Skeletal muscle satellite cell (primary cell): ENCODE data around the gene CPNE9.
A peak's percentile ranks its signal among the peaks of the same experiment; 100 is the strongest.

Experiments
- H3K27me3 ChIP-seq: 2 replicates; pipeline ENCODE4 v1.7.0; 2013; ENCODE audit warnings: low read length; ENCODE audit not compliant: control insufficient read depth, insufficient read depth
- H3K36me3 ChIP-seq: 2 replicates; pipeline ENCODE4 v1.7.0; 2013; ENCODE audit warnings: mild to moderate bottlenecking, control low read depth, low read length; ENCODE audit not compliant: insufficient read depth
- H3K4me1 ChIP-seq: 2 replicates; pipeline ENCODE4 v1.7.0; 2013; ENCODE audit warnings: low read length; ENCODE audit not compliant: control insufficient read depth, insufficient read depth
- H3K4me2 ChIP-seq: 2 replicates; pipeline ENCODE4 v1.7.0; 2013; ENCODE audit warnings: mild to moderate bottlenecking, low read length
- H3K4me3 ChIP-seq: 2 replicates; pipeline ENCODE4 v1.7.0; 2013; ENCODE audit warnings: low read length
- H3K9ac ChIP-seq: 2 replicates; pipeline ENCODE4 v1.7.0; 2013; ENCODE audit warnings: mild to moderate bottlenecking, low read depth, low read length, moderate library complexity
- H3K9me3 ChIP-seq: replicated peaks from 2 replicates; pipeline ENCODE4 v1.7.0; 2013; ENCODE audit warnings: mild to moderate bottlenecking, control low read depth, low read length

CPNE9 gene

DNA sequence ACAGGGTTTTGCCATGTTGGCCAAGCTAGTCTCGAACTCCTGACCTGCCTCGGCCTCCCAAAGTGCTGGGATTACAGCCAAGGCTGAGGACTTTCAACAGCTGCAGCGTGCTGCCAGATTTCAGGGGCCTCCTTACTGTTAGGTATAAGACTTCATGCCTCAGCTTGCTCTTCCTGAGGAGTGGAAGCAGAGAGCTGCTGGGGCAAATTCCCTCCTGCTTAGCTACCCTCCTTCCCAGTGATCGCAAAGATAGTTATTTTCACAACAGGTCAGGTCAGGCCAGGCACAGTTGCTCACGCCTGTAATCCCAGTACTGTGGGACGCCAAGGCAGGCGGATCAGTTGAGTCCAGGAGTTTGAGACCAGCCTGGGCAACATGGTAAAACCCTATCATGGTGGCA, 2.6 kb upstream of the CPNE9 start:
- peaks cover 15% of the 10 kb centered on the region for H3K27me3 ChIP-seq
- H3K9ac ChIP-seq, result no peak overlapping the region
- H3K4me3 ChIP-seq, result no peak overlapping the region
- no peak overlapping the region for H3K4me2 ChIP-seq
- no peaks in the 10 kb centered on the region for H3K9me3 ChIP-seq
- H3K36me3 ChIP-seq, result peaks cover 18% of the 10 kb centered on the region
- peaks cover 11% of the 10 kb centered on the region for H3K4me1 ChIP-seq

DNA sequence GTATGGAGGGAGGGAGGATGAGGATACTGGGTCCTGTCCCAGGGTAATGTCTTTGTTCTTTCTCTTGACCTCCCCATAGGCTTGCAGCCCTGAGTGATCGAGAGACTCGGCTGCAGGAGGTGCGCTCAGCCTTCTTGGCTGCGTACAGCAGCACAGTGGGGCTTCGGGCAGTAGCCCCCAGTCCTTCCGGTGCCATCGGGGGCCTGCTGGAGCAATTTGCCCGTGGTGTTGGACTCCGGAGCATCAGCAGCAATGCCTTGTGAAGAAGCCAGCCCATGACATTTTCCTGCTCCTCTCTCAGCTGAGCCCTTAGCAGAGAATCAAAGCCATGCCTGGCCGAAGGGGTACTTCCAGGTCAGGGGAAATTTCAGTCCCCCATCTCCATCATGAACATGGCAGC, 1.9 kb upstream of the CPNE9 start:
- H3K4me2 ChIP-seq, result no peak overlapping the region
- no peak overlapping the region for H3K4me3 ChIP-seq
- peaks cover 15% of the 10 kb centered on the region for H3K36me3 ChIP-seq
- H3K4me1 ChIP-seq, result peaks cover 11% of the 10 kb centered on the region
- H3K9me3 ChIP-seq, result no peaks in the 10 kb centered on the region
- H3K27me3 ChIP-seq, result peaks cover 22% of the 10 kb centered on the region
- H3K9ac ChIP-seq, result no peak overlapping the region

DNA sequence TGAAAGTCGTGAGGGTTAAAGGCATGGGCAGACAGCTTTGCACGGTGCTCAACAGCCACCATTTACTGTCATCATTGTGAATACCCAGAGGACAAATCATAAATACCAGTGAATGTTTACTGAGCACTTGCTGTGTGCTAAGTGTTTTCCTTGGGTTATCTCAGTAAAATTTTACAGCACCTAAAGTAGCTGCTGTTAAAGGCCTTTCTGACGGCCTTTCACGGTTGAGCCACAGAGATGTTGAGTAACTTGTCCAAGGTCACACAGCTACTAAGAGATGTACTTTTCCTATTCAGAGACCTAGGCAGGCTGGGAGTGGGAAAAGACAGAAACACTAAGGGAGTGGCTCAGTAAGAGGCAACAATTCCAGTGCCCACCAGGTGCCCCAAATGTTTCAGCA, 393 bp upstream of the CPNE9 start:
- H3K4me2 ChIP-seq, result no peak overlapping the region
- peaks cover 22% of the 10 kb centered on the region for H3K27me3 ChIP-seq
- peaks cover 6% of the 10 kb centered on the region for H3K36me3 ChIP-seq
- peaks cover 11% of the 10 kb centered on the region for H3K4me1 ChIP-seq
- no peaks in the 10 kb centered on the region for H3K9me3 ChIP-seq
- H3K4me3 ChIP-seq, result no peak overlapping the region
- no peak overlapping the region for H3K9ac ChIP-seq

DNA sequence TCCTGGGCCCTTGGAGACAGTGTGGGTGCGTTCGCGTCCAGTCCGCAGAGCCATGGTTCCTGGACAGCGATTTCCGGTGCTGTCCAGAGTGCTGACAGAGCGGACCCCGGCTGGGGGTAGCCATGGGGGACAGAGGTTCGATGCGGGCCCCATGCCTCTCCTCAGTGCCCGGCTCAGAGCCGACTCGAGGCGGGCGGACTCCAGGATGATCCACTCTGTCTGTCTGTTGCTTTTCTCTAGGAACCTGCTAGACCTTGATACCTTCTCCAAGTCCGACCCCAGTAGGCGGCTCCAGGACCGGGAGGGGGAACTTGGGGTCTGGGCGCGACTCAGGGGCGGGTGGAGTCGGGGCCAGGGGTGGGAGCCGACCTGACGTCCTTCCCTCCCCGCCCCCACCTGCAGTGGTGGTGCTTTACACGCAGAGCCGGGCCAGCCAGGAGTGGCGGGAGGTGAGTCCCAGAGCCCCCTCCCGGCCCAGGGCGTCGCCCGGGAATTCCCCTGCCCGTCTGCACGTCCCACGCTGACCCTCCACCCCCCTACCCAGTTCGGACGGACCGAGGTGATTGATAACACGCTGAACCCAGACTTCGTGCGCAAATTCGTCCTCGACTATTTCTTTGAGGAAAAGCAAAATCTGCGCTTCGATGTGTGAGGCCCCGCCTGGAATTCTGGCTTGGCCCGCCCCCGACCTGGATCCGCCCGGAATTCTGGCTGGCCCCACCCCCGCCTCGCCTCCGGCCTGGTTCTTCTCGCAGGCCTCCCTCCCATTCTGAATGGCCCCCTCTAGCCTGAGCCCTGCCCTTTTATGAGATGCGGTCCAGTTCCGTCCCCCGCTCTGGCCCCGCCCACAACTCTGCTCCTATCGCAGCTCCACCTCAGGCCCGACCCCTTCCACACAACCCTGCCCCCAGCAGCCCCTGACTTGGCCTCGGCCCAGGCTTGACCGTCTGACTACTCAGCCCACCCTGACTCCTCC, 1.0 kb downstream of the CPNE9 start:
- Histone ChIP-seq H3K4me1 (peaks cover 11% of the 10 kb centered on the region), H3K27me3 (peaks cover 22% of the 10 kb centered on the region), H3K36me3 (peaks cover 4% of the 10 kb centered on the region), H3K9me3 (no peaks in the 10 kb centered on the region), H3K4me3 (peak overlapping the region; percentile 59), H3K9ac (no peak overlapping the region), H3K4me2 (peak overlapping the region; percentile 84)

DNA sequence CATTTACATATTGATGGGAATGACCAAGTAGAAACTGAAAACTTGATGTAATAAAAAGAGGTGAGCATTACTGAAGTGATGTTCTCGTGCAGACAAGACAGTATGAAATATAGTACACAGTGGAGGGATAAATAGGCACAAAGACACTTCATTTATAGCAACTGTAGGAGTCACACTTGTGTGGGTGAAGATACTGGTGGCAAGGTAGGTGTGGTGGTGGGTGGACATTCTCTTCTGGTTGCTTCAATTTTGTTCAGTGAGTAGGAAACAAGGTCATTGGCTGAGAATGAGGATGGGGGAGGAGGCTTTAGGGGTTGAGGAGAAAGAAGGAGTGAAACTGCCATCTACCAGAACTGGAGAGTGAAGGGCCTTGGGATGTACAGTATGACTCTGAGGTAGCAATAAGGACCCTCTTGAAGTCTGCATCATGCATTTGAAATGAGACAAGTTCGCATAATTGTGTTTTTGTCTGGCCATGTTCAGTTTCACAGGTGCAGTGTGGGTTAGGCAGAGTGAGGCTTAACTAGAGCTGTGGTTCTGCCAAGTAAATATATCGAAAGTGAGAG, 6.6 kb downstream of the CPNE9 start:
- Histone ChIP-seq H3K9me3 (no peaks in the 10 kb centered on the region), H3K9ac (no peak overlapping the region), H3K4me3 (no peak overlapping the region), H3K4me2 (no peak overlapping the region), H3K27me3 (peaks cover 38% of the 10 kb centered on the region), H3K4me1 (no peaks in the 10 kb centered on the region), H3K36me3 (no peaks in the 10 kb centered on the region)

DNA sequence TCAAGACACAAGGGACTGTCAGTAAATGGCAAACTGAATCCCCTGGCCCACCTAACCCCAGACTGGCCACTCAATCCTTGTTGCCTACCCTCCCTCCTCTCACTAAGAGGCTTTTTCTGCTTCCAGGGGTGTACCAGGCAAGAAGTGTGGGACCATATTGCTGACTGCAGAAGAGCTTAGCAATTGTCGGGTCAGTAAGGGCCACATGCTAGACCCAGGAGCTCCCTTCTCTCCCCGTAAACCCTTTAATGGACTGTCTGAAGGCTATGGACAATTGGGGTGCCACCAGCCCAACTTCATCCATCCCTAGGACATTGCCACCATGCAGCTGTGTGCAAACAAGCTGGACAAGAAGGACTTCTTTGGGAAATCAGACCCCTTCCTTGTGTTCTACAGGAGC, 8.8 kb downstream of the CPNE9 start:
- Histone ChIP-seq H3K27me3 (peaks cover 26% of the 10 kb centered on the region), H3K4me2 (no peak overlapping the region)

DNA sequence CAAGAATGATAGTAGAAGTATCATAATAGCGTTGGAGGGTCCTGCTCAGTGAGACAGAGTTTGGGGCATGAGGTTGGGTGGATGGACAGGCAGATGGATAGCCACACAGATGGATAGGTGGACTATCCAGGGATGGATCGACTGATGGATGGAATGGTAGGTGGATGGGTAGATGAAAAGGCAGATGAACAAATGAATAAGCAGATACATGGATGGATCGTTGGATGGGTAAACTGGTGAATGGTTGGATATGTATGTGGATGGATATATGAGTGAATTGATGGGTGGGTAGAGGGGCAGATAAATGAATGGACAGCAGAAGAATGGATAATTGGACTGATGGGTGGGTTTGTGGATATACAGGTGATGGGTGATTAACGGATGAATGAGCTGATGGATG, 9.5 kb downstream of the CPNE9 start:
- H3K9ac ChIP-seq, result no peak overlapping the region
- no peak overlapping the region for H3K4me2 ChIP-seq
- H3K4me3 ChIP-seq, result no peak overlapping the region
- peaks cover 4% of the 10 kb centered on the region for H3K4me1 ChIP-seq
- H3K9me3 ChIP-seq, result no peaks in the 10 kb centered on the region
- no peaks in the 10 kb centered on the region for H3K36me3 ChIP-seq
- peaks cover 33% of the 10 kb centered on the region for H3K27me3 ChIP-seq

More for the DNA sequence above, 8.8 kb downstream of the CPNE9 start:
- Histone ChIP-seq H3K9ac (no peak overlapping the region), H3K4me1 (peaks cover 4% of the 10 kb centered on the region), H3K9me3 (no peaks in the 10 kb centered on the region), H3K4me3 (no peak overlapping the region), H3K36me3 (no peaks in the 10 kb centered on the region)

DNA sequence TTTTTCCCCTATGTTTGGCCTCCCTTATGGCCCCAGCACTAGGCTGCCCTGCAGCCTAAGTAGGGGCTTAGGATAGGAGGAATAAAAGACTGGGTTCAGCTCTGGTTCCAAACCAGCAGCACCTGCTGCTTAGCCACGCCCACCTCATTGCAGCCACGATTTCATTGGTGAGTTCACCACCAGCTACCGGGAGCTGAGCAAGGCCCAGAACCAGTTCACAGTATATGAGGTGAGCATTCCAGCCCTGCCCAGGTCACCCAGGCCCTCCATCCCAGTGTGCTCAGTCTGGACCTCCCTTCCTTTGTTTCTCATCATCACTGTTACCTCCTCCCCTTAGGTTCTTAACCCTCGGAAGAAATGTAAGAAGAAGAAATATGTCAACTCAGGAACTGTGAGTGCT, 11.5 kb downstream of the CPNE9 start:
- Histone ChIP-seq H3K4me2 (no peak overlapping the region), H3K4me1 (peaks cover 4% of the 10 kb centered on the region), H3K4me3 (no peak overlapping the region), H3K9me3 (no peaks in the 10 kb centered on the region), H3K36me3 (no peaks in the 10 kb centered on the region), H3K9ac (no peak overlapping the region), H3K27me3 (peaks cover 37% of the 10 kb centered on the region)

DNA sequence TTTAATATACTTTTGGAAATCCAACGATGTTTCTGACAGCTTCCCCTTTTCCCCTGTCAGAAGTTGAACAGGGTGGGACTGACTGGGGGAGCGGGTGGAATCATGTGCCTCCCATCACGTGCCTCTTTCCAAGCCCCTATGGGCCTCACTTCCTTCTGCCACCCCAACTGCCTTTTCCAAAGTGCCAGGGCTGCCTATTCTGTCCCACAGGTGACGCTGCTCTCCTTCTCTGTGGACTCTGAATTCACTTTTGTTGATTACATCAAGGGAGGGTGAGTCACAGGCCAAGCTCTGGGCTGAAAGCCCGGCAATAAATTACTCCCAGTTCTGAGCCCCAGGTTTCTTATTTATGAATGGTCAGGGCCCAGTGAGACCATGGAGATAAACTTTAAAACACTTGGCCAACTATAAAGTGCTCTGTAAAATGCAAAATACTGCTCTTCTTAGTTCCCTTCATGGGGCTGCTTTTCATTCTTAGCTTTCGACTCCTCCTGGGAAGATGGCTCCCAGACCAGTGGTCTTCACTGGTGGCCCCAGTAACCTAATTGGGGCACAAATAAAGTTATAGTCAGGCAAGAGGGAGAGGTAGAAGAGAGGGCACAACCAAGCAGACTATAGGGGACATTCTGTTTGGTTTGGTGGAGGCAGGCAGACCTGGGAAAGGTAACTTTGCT, 12.3 kb downstream of the CPNE9 start:
- Histone ChIP-seq H3K4me3 (no peak overlapping the region), H3K27me3 (peaks cover 33% of the 10 kb centered on the region), H3K4me1 (peaks cover 4% of the 10 kb centered on the region)

DNA sequence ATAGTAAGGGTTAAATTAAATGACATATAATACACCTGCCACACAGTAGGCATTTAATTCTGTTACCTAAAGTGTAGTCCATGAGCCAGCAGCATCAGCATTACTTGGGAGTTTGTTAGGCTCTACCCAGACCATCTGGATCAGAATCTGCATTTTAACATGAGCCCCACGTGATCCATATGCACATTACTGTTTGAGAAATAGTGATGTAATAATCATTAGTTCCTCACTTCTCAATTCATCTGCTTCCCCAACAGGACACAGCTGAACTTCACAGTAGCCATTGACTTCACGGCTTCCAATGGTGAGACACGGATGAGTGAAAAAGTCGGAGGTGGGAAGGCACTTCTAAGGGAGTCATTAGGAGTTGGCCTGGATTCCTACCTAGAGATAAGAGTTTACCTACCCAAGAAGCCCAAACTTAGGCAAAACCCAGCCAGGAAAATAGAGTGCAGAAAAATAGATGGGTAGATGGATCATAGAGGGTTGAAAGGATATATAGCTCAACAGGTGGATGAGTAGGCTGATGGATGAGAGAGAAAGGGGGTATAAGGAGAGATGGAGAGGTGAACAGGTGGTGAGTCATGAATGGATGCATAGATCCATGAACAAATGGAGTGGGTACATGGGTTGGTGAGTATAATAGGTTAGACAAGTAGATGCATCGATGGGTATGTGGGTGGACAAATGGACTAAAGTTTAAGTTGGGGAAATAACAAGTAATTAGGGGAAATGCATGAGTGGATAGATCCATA, 13.3 kb downstream of the CPNE9 start:
- no peak overlapping the region for H3K4me3 ChIP-seq
- no peak overlapping the region for H3K9ac ChIP-seq
- H3K36me3 ChIP-seq, result no peaks in the 10 kb centered on the region
- H3K4me2 ChIP-seq, result no peak overlapping the region
- H3K4me1 ChIP-seq, result peaks cover 4% of the 10 kb centered on the region
- peaks cover 35% of the 10 kb centered on the region for H3K27me3 ChIP-seq
- no peaks in the 10 kb centered on the region for H3K9me3 ChIP-seq

More for the DNA sequence above, 12.3 kb downstream of the CPNE9 start:
- no peak overlapping the region for H3K4me2 ChIP-seq
- H3K9ac ChIP-seq, result no peak overlapping the region
- H3K36me3 ChIP-seq, result no peaks in the 10 kb centered on the region
- H3K9me3 ChIP-seq, result no peaks in the 10 kb centered on the region

DNA sequence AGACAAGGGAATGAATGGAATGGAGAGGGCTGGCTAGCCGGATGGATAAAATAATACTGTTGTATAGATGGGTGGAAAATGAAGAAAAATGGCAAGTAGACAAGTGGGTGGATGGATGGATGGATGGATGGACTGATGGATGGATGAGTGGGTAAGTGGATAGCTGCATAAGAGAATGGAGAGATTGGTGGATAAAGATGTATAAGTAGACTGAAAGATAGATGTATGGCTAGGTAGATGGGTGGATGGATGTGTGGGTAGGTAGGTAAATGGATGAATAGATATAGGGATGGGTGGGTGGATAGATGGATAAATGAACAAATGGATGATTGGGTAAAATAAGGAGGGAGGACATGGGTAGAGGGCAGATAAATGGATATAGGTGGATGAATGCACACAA, 13.9 kb downstream of the CPNE9 start:
- H3K36me3 ChIP-seq, result no peaks in the 10 kb centered on the region
- H3K9ac ChIP-seq, result no peak overlapping the region
- peaks cover 34% of the 10 kb centered on the region for H3K27me3 ChIP-seq
- no peak overlapping the region for H3K4me3 ChIP-seq
- peaks cover 4% of the 10 kb centered on the region for H3K4me1 ChIP-seq
- H3K4me2 ChIP-seq, result no peak overlapping the region
- H3K9me3 ChIP-seq, result no peaks in the 10 kb centered on the region
